CD4-positive, alpha-beta T cell treated with Interleukin-2 at 100 ng/mL for 4 hours (primary cell): Measurements from ENCODE around the gene PRLH.

ENCODE experiments used
- DNase-seq: peaks from one replicate; pipeline ENCODE4 v3.0.0-alpha.2; 2020; ENCODE audit warnings: low spot score

Gene PRLH

DNA sequence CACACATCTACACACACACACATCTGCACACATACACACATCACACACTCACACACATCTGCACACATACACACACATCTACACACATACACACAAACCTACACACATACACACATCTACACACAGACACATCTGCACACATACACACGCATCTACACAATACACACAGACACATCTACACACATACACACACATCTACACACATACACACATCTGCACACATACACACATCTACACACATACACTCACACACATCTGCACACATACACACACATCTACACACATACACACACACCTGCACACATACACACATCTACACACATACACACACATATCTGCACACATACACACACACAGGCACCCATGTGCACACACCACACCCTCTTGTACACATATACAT, 400 bp upstream of the PRLH start:
- no peak for DNase-seq

DNA sequence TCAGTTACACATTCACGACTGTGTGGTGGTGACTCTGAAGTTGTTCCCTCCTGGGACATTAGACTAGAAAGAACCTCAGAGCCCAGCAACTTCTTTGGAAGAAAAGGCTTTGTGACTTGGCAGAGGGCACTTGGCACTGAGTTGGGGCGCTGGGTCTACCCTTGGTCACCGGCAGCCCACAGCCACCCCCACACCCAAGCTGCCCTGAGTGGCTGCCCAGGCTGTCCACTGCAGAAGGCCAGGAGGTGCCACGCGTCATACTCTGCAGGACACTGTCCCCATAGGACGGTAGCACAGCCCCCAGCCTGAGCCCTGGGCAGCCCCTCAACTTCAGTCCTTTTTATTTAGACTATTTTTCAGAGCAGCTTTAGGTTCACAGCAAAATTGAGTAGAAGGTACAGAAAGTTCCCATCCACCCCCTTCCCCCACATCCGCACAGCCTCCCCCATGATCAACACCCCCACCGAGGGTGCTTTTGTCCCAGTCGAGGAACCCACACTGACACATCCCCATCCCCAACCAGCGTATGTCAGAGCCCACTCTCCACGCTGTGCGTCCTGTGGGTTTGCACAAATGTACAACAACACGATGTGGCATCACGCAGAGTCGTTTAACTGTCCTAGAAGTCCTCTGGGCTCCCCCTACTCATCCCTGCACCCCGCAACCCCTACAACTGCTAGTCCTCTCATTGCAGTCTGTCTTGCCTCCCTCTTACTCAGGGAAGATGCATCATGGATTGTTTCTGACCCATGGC, 1.1 kb downstream of the PRLH start:
- no peak for DNase-seq

DNA sequence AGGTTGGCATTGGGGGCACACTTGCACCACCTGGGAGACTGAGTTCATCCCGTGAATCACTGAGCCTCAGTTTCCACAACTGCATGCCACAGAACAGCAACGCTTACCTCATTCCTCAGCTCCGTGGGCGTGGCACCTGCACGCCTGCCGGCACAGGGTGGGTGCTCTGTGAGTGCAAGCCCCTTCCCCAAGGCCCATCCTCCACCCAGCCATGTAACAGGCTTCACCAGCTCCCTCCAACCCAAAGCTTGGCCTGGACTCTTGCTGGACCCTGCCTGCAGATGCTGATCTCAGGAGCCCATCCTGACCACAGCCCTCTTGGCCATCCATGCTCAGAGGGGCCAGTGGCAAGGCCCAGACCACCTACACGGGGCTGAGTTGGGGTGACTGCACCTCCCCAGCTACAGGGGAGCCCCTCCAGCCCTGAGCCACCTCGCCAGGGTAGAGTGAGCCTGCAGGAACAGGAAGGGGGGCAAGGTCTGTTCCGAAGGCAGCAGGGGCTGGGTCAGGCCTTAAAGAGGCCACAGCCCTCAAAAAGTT, 1.8 kb downstream of the PRLH start:
- DNase-seq: no peak

DNA sequence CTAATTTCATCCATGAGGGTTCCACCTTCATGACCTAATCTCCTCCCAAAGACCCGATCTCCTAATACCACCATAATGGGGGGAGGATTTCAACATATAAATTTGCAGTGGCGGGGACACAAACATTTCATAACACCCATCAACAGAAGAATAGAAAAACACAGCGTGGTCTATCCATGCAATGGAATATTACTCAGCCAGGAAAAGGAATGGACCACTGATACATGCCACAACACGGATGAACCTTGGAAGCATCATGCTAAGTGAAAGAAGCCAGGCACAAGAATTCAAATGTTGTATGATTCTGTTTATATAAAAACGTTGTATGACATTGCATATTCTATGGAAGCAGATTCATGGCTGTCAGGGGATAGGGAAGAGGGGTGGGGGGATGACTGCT, 2.7 kb downstream of the PRLH start:
- no peak for DNase-seq

DNA sequence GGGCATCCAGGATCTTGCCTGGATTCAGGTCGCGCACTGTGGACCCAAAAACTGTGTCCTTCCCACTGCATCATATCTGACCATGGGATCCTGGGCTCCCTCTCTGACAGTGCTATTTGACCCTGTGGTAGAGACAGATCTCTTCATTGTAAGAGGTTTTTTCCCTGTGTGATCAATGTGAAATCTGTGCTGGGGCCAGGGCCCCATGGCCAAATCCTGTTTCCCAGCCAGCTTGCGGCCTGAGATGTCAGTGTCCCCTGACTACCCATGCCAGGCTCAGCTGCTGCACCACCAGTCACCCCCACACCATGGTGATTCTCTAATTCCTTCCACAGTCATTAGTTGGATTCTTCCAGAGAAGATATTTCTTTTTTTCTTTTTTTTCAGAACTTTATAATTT, 3.5 kb downstream of the PRLH start:
- no peak for DNase-seq

DNA sequence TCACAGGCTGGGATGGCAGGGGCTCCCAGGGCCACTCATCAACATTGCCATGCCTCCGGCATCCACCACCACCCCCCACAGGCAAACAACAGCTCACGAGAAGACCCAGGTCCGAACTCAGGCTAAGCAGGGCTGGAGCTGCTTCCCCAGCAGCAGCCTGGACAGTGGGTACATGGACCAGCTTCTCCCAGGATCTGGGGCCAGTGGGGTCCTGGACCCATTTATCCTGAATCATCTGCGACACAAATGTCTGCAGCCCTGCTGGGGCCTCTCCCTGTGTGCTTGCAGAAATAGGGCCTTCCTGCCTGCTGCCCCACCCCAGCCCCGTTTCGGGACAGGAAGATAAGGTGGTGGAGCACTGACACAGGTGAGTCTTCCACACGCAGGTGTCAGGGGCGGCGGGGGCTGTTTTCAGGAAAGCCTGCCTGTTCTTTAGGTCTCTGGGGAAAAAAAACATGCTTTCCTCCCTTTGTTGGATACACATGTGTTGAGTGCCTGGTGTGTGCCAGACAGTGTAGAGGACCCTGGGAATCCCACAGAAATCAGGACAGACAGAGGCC, 4.5 kb downstream of the PRLH start:
- DNase-seq: no peak

DNA sequence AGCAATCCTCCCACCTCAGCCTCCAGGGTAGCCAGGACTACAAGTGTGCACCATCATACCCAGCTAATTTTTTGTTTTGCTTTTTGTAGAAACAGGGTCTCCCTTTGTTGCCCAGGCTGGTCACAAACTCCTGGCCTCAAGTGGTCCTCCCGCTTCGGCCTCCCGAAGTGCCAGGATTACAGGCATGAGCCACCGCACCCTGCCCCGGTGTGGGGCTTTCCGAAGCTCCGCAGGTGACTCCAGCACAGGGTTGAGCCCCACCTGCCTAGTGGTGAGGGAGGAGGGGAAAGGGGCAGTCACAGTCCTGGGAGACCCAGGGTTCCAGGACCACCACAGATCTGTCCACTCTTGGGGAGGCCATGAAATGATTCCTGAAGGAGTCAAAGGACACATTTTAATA, 5.2 kb downstream of the PRLH start:
- DNase-seq: no peak

DNA sequence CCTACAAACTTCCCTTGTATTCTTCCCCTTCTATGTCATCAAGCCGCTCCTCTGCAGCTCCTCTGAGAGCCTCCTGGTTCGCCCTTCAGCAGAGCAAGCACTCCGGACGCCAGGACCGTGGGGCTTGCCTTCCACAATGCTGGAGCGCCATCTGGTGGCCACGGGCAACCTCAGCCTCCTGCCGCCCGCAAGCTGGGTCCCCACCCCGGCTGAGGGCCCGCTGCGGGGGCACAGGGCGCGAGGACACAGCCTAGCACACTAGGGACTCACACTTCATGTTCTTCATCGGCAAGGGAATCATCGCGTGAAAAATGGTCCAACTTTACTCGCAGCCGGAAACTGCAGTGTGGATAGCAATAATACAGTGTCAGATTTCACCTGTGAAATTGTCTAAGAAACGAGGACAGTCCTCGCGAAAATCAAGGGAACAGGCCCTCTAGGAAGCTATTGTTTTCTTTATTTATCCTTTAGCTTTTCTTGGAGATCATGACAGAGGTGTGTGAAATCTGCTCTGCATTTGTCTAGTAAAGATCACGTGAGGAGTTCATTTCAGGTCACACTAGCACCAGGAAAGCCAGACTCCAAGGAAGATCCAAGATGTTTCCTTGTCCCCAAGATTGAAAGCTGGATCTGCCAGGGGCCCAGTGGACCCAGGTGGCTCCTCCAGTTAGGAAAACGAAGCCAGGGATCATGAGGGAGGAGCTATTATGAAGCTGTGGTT, 5.8 kb downstream of the PRLH start:
- peak; percentile 80 for DNase-seq

DNA sequence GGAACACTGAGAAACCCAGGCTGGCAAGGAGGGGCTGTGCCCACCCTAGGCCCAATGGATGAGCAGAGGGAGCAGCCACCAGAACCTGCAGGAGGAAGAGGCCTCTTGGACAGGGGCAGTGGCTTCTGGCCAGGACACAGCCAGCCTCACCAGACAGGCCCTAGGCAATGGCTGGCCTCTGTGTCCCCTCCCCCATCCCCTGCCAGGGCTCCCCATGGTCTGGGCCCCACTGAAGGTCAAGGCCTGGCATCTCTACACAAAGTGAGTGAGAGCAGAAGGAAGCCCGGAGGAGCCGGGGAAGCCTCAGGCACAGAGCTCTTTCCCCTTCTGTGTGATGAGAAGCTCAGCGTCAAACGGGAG, 6.3 kb downstream of the PRLH start:
- no peak for DNase-seq

DNA sequence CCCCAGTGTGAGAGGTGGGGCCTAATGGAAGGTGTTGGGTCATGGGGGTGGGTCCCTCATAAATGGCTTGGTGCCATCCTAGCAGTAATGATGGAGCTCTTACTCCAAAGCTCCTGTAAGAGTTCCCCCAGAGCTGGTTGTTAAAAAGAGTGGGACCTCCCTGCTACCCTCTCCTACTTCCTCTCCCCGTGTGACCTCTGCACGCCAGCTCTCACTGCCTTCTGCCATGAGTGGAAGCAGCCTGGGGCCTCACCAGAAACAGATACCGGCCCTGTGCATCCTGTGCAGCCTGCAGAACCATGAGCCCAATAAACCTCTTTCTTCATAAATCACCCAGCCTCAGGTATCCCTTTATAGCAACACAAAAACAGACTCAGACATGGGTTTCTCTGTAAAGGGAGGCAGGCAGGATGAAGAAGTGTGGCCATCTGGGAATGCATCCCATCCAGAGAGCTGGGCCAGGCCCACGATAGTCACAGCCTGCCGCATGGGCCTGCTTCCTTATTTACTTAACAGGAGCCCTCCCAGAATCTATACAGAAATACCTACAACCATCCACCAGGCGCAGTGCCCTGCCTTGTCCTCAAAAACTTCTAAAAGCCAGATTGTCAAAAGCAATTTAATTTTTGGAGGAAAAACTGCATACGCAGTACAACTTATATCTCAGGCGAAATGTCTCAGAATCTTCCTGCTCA, 7.5 kb downstream of the PRLH start:
- DNase-seq: no peak

DNA sequence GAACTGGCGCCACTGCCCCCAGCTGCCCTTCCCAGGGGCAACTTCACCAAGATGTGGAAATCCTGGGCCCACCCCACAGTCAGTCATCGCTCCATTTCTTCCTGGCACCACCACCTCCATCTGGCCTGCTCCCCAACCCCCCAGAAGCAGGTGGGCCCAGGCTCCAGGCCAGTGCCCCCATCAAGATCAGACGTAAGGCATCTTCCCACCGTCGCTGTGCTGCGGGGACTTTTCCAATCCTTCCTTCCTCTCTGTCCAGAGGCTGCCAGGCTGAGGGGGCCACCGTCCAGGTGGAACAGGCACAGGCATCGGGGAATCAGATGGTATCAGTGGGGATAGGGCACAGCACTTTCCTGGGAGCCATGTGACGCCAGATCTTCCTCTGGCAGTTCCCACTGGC, 8.1 kb downstream of the PRLH start:
- DNase-seq: no peak

DNA sequence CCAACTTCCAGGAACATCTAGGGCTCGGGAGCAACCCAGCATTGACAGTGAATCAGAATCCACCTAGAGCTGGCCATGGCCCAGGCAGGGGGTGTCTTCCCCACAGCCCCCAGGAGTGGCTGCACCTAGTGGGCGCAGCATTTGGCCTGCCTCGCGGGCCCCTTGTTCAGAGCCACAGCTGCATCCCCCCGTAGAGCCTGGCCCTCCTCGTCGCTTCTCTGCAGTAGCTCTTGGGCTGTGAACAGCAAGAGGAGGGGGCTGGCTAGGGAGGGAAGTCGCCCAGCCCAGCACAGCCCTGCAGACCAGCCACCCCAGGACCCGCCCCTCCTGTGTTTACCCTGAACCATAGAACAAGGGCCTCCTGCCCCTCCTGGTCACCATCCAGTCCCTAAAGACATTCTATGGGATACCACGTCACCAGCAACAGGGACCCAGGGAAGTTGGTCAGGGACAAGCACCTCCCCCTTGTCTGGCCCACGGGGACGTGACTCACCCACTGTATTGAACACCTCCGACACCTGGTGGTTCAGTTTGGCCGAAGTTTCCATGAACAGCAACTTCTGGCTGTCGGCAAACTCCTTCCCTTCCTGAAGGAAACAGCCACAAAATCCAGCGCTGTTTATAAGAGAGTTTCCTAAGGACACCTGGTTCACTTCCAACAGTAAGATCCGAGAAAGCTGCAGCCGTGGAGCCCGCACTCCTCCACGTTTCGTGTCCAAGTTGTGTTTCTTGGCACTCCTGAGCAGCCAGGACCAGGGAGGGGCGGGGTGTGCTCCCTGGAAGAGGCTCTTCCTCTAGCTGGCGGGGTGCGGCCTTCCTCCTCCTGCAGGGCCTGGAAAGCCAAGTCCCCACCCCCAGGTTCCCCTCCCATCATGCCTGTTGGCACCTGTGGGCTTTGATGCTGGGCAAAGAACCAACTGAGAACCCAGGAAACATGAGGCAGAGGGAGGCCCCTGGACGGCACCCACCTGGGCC, 8.8 kb downstream of the PRLH start:
- DNase-seq: no peak

DNA sequence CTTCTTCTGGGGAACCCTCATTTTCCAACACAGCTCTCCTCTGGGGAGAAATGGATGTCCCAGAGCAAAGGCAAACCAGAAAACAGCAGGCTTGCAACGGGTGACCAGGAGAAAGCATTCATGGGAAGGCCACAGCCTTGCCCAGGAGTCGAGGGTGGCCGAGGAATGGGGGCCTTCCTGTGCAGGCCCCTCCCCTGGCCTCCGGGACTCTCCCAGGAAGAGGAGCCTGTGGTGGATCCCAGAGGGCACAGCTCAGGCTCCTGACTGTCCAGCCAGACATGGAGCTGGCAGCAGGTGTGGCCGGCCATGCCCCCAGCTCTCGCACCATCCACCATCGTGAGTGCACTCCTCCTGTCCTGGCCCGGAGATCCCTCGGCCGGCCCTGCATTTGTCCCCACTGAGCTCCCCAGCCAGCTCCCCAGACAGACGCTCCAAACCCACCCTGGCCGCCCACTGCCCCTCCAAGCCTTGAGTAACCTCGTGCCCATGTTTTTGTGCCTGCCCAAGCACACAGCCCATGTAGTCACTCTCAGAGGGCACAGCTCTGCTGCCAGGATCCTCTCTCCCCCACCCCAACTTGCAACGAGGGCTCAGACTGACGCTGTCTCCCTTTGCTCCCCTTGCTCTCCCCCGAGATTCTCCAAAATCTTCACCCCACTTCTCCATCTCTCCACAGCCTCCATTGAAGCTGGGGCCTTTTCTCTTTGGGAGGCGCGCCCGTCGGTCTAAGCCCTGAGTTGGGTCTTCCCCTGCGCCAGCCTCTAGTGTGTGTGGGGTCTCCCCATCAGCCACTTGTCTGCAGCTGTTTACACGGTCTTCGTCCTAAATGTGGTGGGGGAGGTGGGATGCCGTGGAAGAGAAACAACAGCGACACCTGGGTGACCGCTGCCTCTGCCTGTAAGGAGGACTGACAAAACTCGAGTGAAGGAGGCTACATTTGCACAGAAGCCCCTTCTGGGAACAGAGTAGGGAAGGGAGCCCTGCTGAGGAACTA, 9.8 kb downstream of the PRLH start:
- no peak for DNase-seq

DNA sequence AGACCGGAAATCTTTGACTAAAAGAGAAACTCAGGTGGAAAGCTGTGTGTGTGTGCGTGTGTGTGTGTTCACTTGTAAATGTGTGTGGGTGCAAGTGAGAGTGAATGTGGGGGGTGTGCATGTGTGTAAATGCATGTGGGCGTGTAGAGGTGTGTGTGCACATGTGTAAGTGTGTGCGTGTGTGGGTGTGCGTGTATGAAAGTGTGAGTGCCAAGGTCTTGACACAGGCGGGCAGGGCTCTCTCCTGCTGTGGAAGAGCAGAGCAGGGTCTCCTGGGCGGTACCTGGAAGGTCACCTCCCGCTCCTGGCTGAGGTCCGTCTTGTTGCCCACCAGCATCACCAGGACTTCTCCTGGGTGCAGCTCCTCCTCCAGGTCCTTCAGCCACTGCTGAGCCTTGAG, 10.6 kb downstream of the PRLH start:
- no peak for DNase-seq

DNA sequence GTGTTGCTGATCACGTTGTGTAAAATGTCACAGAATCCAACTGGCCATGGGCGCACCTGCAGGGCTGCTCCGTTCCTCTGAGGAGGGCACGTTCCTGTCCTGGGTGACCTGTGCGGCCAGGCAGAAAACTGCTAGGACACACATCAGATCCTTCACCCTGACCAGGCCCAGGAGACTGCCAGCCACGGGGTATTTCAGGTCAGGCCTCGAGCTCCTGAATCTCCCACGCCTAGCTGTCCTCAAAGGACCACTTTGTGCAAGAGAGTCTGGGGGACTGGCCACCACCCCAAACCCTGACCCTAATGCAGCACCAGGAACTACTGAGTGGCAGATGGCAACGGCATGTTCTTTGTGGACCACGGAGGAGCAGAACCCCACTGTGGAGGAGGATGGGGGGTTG, 11.1 kb downstream of the PRLH start:
- no peak for DNase-seq

DNA sequence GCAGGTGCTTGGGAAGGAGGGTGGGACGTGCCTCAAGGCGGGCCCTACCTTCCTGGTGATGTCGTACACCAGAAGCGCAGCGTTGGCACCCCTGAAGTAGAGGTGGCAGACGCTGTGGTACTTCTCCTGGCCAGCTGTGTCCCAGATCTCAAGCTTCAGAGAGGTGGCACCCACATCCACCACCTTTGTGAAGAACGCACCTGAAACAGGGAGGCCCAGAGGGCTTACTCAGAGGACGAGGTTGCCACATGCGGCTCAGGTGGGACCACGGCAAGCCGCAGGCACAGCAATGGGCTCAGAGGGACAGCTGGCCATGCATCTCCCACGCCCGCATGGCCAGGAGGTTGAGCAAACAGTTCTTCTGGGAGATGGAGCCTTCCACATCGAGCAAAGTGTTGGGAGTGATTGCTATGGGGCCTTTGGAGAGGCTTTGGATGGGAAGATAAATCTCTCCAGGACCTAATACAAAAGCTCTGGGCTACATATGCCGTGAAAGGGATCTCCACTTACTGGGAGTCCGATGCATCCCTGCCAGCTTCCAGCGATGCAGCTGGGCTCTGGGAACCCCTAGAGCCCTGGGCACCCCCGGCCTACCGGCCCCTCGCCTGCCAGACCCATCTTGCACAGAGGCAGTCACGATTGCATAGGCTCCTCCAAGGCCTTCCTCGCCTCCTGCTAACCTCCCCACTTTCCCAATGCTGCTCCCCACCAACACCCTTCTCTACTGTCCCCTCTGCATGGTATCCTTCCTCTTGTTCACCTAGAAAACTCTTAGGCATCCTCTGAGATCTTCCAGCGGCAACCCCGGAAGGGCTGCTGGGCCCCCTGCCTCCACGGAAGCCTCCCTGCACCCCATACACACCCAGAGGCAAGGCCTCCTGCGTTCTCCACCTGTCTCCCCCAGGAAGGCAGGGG, 11.8 kb downstream of the PRLH start:
- DNase-seq: no peak

DNA sequence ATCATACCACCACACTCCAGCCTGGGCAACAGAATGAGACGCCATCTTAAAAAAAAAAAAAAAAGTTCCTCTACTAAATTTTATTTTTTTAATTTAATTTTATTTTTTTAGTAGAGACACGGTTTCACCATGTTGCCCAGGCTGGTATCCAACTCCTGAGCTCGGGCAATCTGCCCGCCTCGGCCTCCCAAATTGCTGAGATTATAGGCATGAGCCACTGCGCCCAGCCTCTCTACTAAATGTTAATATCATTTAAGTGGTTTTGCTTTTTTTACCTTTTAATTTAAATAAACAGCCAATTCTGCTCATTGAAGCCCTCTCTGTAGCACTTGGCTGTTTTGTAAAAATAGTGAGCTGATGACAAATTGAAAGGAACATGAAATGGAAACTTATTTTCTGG, 15.0 kb downstream of the PRLH start:
- DNase-seq: no peak

DNA sequence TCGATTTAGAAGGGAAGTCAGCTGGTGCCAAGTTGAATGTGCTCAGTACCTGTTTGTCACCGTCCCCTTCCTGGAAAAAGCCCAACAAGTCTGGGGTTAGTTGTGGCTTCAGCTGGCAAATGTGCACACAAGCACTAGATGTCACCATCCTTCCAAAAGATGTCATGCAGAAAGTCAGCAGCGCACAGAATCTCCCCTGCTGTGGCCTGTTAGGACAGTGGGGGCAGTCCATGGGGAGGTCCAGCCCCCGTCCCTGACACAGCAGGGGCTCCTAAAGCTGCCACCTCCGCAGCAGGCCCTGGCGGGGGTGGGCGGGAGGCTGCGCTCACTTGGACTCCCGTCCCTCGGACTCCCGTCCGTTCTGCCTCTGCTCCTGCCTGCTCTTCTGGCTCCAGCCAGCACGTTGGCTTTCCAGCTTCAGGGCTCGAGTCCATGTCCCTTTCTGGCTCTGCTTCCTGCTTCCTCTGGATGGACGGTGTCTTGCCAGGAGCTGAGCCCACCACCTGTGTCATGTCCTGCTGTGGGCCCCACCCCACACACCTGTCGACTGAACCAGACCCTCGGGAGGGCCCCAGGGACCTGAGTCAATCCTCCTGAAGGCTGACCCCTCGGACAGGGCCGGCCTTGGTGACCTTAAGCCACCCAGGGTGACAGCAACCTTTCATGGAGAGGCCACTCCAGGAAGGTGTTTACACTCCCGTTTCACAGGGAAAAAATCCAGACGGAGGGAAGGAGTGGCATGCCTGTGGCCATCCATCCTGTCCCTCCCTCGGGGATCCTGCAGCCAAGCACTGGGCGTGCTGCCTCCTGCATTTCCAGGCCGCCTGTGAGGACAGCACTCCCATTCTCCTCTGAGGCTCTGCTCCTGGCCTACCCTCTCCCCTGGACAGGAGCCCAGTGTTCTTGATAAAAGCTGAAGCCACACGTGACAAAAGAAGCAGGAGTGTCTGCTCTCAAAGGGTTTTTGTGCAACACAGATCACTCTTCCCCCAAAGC, 15.7 kb downstream of the PRLH start:
- peak; percentile 55 for DNase-seq
